Measurements from ENCODE around the gene SLC22A16. TPM values are rescaled to one million over a fixed set of nuclear protein-coding genes. Genes with fewer than 3 reads are reported as not detected.

SLC22A16 gene
- polyA plus RNA-seq, 1 of the 3 experiments (the other 2 are of a cell fraction): not detected

GRCh38 chr6:110387986-110388385 lies 88.4 kb downstream of the SLC22A16 start:
- Histone ChIP-seq H3K4me3 (ENCODE audit: low read depth in 2 of 2, low read length in 1 of 2) (no peak overlapping the region), H4K20me1 (ENCODE audit: insufficient read depth) (no peaks in the 10 kb centered on the region), H2AFZ (ENCODE audit: low read depth) (no peak overlapping the region), H3K4me1 (ENCODE audit: control insufficient read depth in 1 of 2, insufficient read depth in 2 of 2, low read depth in 1 of 2, low read length in 1 of 2) (peaks cover 0 to 4% of the 10 kb centered on the region in 2 experiments; a peak in 2 of 4 replicates), H3K4me2 (no peak overlapping the region), H3K27me3 (ENCODE audit: insufficient read depth) (no peaks in the 10 kb centered on the region), H3F3A (replicated peaks; ENCODE audit: insufficient read depth) (no peaks in the 10 kb centered on the region), H3K79me2 (ENCODE audit: insufficient read depth) (no peaks in the 10 kb centered on the region), H3K36me3 (replicated peaks in 1 of 2; ENCODE audit: control insufficient read depth in 1 of 2, insufficient read depth in 2 of 2, low read length in 1 of 2) (no peaks in the 10 kb centered on the region), H3K9me2 (no peaks in the 10 kb centered on the region), H3K9ac (no peak overlapping the region), H3K27ac (ENCODE audit: low read depth in 2 of 2, low read length in 1 of 2) (no peak overlapping the region), H3K9me3 (no peaks in the 10 kb centered on the region)
- TF ChIP-seq NFIC (IDR thresholded peaks at IDR 0.05; ENCODE audit: borderline replicate concordance): no peak
- TF ChIP-seq FOXM1 (IDR thresholded peaks at IDR 0.05; ENCODE audit: low read depth): no peak
- no peak for TF ChIP-seq CTCF (IDR thresholded peaks at IDR 0.05)
- no peak for TF ChIP-seq ELF1 (IDR thresholded peaks at IDR 0.05)
- TF ChIP-seq MEF2A (IDR thresholded peaks at IDR 0.05; ENCODE audit: borderline replicate concordance, low read depth): no peak
- no peak for TF ChIP-seq ZBTB33 (IDR thresholded peaks at IDR 0.05; ENCODE audit: borderline replicate concordance, low read depth)
- no peak for TF ChIP-seq YY1 (IDR thresholded peaks at IDR 0.05; ENCODE audit: low read depth)
- ChIA-PET POLR2A (no interaction called here), CTCF (interaction anchor here (6.0 to 7.1 kb wide), 3 partner anchors 211 to 683 kb away, joined by 63 to 97 read pairs (median 77); partner anchors contain the start of genes CDC40 and WASF1)
- WGBS (ENCODE audit: low lambda C conversion rate): 72% methylated on average over 2 of the region's 2 CpGs
- DNase-seq: no peak

GRCh38 chr6:110385458-110385863 lies 91.0 kb downstream of the SLC22A16 start:
- no peak overlapping the region for H2AFZ ChIP-seq (ENCODE audit: low read depth)
- CTCF ChIA-PET: interaction anchor here (2.2 to 2.3 kb wide), 2 partner anchors 346 to 681 kb away, joined by 7 read pairs; no protein-coding TSS in a partner anchor
- no peak for TF ChIP-seq NFIC (IDR thresholded peaks at IDR 0.05; ENCODE audit: borderline replicate concordance)
- no peak for TF ChIP-seq FOXM1 (IDR thresholded peaks at IDR 0.05; ENCODE audit: low read depth)
- TF ChIP-seq TEAD4 (IDR thresholded peaks at IDR 0.05; ENCODE audit: borderline replicate concordance, insufficient read depth): no peak
- TF ChIP-seq POLR2AphosphoS5 (IDR thresholded peaks at IDR 0.05; ENCODE audit: low read depth, low read length): no peak
- TF ChIP-seq MXI1 (IDR thresholded peaks at IDR 0.05; ENCODE audit: low read depth, low read length): no peak
- TF ChIP-seq ELF1 (IDR thresholded peaks at IDR 0.05): no peak
- no peak for TF ChIP-seq USF1 (IDR thresholded peaks at IDR 0.05; ENCODE audit: borderline replicate concordance, low read depth)
- TF ChIP-seq NRF1 (IDR thresholded peaks at IDR 0.05; ENCODE audit: low read depth, low read length): no peak
- TF ChIP-seq CHD2 (IDR thresholded peaks at IDR 0.05; ENCODE audit: low read length, partially characterized antibody): no peak
- TF ChIP-seq TCF12 (IDR thresholded peaks at IDR 0.05): no peak
- no peak for TF ChIP-seq MAX (IDR thresholded peaks at IDR 0.05; ENCODE audit: low read depth)
- TF ChIP-seq JUND (IDR thresholded peaks at IDR 0.05): no peak
- no peak for TF ChIP-seq GATA2 (CRISPR knock-in tag; IDR thresholded peaks at IDR 0.05)
- TF ChIP-seq YY1 (IDR thresholded peaks at IDR 0.05; ENCODE audit: low read depth): no peak
- no peak for TF ChIP-seq SIN3A (IDR thresholded peaks at IDR 0.05; ENCODE audit: borderline replicate concordance, low read depth, low read length)

More at GRCh38 chr6:110385458-110385863, 91.0 kb downstream of the SLC22A16 start:
- Histone ChIP-seq H3K9me2 (no peaks in the 10 kb centered on the region), H3K4me3 (ENCODE audit: low read depth in 2 of 2, low read length in 1 of 2) (no peak overlapping the region), H3K4me2 (no peak overlapping the region), H3K27me3 (ENCODE audit: insufficient read depth) (no peaks in the 10 kb centered on the region), H4K20me1 (ENCODE audit: insufficient read depth) (no peaks in the 10 kb centered on the region), H3F3A (replicated peaks; ENCODE audit: insufficient read depth) (no peaks in the 10 kb centered on the region), H3K36me3 (replicated peaks in 1 of 2; ENCODE audit: control insufficient read depth in 1 of 2, insufficient read depth in 2 of 2, low read length in 1 of 2) (no peaks in the 10 kb centered on the region), H3K9ac (no peak overlapping the region), H3K4me1 (ENCODE audit: control insufficient read depth in 1 of 2, insufficient read depth in 2 of 2, low read depth in 1 of 2, low read length in 1 of 2) (peaks cover 0 to 4% of the 10 kb centered on the region in 2 experiments; a peak in 2 of 4 replicates), H3K9me3 (0 out of 2 replicates have a peak, but pooled peaks cover 3% of the 10 kb centered on the region), H3K79me2 (ENCODE audit: insufficient read depth) (no peaks in the 10 kb centered on the region), H3K27ac (ENCODE audit: low read depth in 2 of 2, low read length in 1 of 2) (no peak overlapping the region)
- no peak for DNase-seq
- WGBS (ENCODE audit: low lambda C conversion rate): 89% methylated on average over 1 of the region's 1 CpG
- POLR2A ChIA-PET: no interaction called here

Data from SK-N-SH (cell line).